Urothelium cell line (cell line): ENCODE measurements around the gene RAB6A.
A peak's percentile ranks its signal among the peaks of the same experiment; 100 is the strongest.

Experiments
- DNase-seq: peaks from one replicate; pipeline ENCODE4 v3.0.0; 2011; ENCODE audit warnings: low spot score, mixed read lengths
- FAIRE-seq: peaks from 2 replicates; lab custom pipeline; 2011; peaks lifted over from hg19 to GRCh38; lab: Jason Lieb, UNC

The RAB6A gene

GRCh38 chr11:73656985-73657384 is 103.9 kb downstream of the RAB6A start:
- DNase-seq (no peak), FAIRE-seq (no peak)

- DNase-seq = no peak
- FAIRE-seq = no peak
Measured at GRCh38 chr11:73655686-73656085, 105.2 kb downstream of the RAB6A start.

GRCh38 chr11:73654482-73655021 is 106.3 kb downstream of the RAB6A start:
- no peak for FAIRE-seq

DNA sequence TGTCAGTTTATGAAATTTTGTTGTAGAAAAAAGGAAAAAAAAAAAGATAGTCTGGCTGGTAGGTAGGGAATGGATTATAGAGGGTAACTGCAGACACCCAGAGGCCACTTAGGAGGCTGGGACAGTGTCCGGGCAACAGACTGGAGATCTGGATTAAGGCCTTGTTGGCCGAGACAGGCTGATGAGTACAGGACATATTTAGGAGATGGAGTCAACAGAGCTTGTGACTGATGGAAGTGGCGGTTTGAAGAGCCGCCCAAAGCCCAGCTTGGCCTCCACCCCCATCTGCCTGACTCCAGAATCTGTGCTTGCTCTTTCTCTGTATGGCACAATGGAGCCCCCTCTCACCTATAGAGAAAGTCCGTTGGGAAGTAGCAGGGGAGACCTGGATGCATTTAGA is 106.9 kb downstream of the RAB6A start:
- no peak for FAIRE-seq
- no peak for DNase-seq

More at GRCh38 chr11:73654482-73655021, 106.3 kb downstream of the RAB6A start:
- DNase-seq = no peak

DNA sequence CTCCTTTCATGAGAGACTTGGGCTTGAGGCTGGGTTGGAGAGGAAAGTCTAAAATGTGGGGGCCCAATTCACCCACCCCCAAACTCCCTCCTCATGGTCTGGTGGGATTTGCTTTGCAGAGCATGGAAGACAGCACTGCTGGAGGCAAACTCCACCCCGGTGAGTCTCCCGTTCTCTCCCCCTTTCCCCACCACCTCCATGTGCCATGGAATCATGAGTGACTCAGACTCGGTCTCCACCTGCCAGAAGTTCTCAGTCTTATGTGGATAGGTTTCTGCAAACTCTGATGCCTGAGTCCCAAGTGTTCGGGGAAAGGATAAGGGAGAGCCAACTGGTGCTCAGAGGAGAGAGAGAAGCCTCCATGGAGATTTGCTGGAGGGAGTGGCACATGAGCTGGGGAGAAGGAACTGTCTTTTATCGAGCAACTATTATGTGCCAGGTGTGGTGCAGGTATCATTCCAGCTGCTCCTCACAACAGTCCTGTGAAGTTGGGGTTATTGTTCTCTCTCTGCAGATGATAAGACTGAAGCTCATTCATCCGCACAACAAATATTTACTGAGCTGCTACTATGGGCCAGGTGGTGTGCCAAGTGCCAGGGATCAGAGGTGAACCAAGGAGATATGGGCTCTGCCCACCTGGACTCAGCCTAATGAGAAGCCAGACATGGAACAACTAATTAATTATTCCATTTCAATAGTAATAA is 107.9 kb downstream of the RAB6A start:
- DNase-seq (peak; percentile 38), FAIRE-seq (no peak)

- FAIRE-seq = peak; percentile 91
- DNase-seq = peak; percentile 87
Measured at GRCh38 chr11:73652046-73652730, 108.7 kb downstream of the RAB6A start.

DNA sequence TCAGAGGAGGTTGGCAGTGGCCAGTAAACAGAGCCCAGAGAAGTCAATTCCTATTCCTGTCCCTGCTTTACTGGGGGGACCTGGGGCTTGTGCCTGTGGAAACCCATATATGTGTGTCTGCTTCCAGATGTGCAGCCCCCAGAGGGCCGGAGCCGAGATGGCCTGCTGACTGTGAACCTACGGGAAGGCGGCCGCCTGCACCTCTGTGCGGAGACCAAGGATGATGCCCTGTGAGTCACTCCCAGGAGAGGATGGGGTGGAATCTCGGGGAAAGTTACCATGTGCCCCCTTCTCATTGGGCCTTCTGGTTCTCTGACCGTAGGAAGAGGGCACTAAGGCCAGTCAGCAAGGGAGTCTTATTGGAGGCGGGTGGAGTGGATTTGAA is 109.2 kb downstream of the RAB6A start:
- FAIRE-seq (no peak), DNase-seq (peak; percentile 24)

DNA sequence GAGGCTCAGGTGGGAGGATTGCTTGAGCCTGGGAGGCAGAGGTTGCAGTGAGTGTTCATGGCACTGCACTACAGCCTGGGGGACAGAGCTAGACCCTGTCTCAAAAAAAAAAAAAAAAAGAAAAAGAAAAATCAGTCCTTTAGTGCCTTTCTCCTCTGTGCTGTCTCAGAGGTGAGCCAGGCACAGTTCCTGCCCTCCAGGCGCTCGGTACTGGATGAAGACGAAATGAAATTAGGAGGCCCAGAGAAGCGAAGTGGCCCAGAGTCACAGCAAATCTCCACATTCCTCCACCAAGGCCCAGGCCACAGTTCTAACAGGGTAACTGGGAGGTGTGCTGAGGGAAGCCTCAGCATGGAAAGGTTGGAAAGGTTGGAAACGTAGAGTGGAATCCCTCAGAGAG is 109.6 kb downstream of the RAB6A start:
- DNase-seq (no peak), FAIRE-seq (no peak)

GRCh38 chr11:73650400-73650799 is 110.5 kb downstream of the RAB6A start:
- DNase-seq = no peak
- no peak for FAIRE-seq

GRCh38 chr11:73649206-73649605 is 111.7 kb downstream of the RAB6A start:
- no peak for FAIRE-seq
- no peak for DNase-seq

GRCh38 chr11:73648571-73649046 is 112.3 kb downstream of the RAB6A start:
- FAIRE-seq = no peak

GRCh38 chr11:73648121-73648520 is 112.8 kb downstream of the RAB6A start:
- no peak for FAIRE-seq
- no peak for DNase-seq

More at GRCh38 chr11:73648571-73649046, 112.3 kb downstream of the RAB6A start:
- DNase-seq = no peak

- FAIRE-seq (no peak), DNase-seq (peak; percentile 82)
Measured at GRCh38 chr11:73647459-73648100, 113.3 kb downstream of the RAB6A start.

- no peak for FAIRE-seq
- no peak for DNase-seq
Measured at GRCh38 chr11:73645972-73646631, 114.8 kb downstream of the RAB6A start, which contains the start of gene PLEKHB1. PLEKHB1 (plus strand) TSS chr11:73646581; CDS start chr11:73646609, 28 bp downstream.

GRCh38 chr11:73645121-73645969 is 115.5 kb downstream of the RAB6A start:
- FAIRE-seq (no peak), DNase-seq (no peak)

DNA sequence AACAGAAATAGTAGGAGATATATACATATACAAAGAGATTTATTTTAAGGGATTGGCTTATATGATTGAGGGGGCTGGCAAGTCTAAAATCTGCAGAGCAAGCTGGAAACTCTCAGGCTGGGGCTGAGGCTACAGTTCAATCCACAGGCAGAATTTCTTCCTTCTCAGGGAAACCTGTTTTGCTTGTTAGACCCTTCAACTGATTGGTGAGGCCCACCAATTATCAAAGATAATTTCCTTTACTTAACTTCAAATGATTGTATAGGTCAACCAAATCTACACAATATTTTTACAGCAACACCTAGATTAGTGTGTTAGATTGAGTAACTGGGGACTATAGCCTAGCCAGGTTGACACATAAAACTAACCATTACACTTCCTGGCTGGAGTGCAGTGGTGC is 119.2 kb downstream of the RAB6A start:
- no peak for FAIRE-seq
- DNase-seq = no peak

- DNase-seq (no peak), FAIRE-seq (no peak)
Measured at GRCh38 chr11:73640592-73640991, 120.3 kb downstream of the RAB6A start.

GRCh38 chr11:73637012-73637411 is 123.9 kb downstream of the RAB6A start:
- FAIRE-seq = no peak
- no peak for DNase-seq

- FAIRE-seq (no peak), DNase-seq (no peak)
Measured at GRCh38 chr11:73636249-73636648, 124.6 kb downstream of the RAB6A start.

DNA sequence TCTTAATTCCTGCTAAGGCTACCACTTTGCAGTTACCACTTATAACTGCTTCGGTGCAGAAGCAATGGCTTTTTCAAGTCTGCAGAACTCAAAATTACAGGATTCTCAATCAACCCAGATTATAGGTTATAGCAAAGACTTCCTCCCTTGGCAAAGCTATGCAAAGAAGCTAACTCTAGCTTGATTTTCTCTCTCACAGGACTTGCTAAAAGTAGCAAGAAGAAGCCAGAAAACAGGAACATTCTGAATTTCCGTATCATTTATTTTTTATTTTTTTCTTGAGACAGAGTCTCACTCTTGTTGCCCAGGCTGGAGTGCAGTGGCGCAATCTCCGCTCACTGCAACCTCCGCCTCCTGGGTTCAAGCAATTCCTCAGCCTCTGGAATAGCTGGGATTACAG is 125.2 kb downstream of the RAB6A start:
- DNase-seq = no peak
- FAIRE-seq = no peak
